SK-N-SH treated with all-trans-retinoic acid at 6 μM for 48 hours (cell line): ENCODE data around the gene WBP2.

Source experiments
- ARNTL ChIP-seq: fragments of 450-650 bp; formaldehyde crosslinking; IDR thresholded peaks from 2 replicates; pipeline ENCODE4 v1.5.0; 2020; ENCODE audit warnings: low read depth, mild to moderate bottlenecking, moderate library complexity, borderline replicate concordance
- BACH2 ChIP-seq: fragments of 250-450 bp; sonication (Bioruptor Pico); IDR thresholded peaks from 2 replicates; pipeline ENCODE4 v1.9.0; 2021; ENCODE audit warnings: mild to moderate bottlenecking, borderline replicate concordance
- CREB5 ChIP-seq: fragments of 250-450 bp; sonication (Bioruptor Pico); IDR thresholded peaks from 2 replicates; pipeline ENCODE4 v1.5.1; 2020; ENCODE audit warnings: low read depth, mild to moderate bottlenecking, moderate library complexity
- OSR1 ChIP-seq: fragments of 250-450 bp; sonication (Bioruptor Pico); IDR thresholded peaks from 2 replicates; pipeline ENCODE4 v1.8.0; 2022; ENCODE audit warnings: moderate library complexity, mild to moderate bottlenecking, inconsistent platforms
- SNAI2 ChIP-seq: fragments of 250-450 bp; sonication (Bioruptor Pico); IDR thresholded peaks from 2 replicates; pipeline ENCODE4 v1.5.0; 2020; ENCODE audit warnings: mild to moderate bottlenecking, moderate library complexity
- ZFP30 ChIP-seq: fragments of 450-650 bp; formaldehyde crosslinking; IDR thresholded peaks from 2 replicates; pipeline ENCODE4 v1.5.0; 2022; ENCODE audit warnings: mild to moderate bottlenecking, moderate library complexity
- TF ChIP-seq, protein P1 (sequence below): fragments of 250-450 bp; sonication (Bioruptor Pico); IDR thresholded peaks from 2 replicates; pipeline ENCODE4 v1.8.0; 2020; ENCODE audit warnings: mild to moderate bottlenecking, moderate library complexity, borderline replicate concordance

GRCh38 chr17:75808905-75809621 lies 46.1 kb downstream of the WBP2 start:
- TF ChIP-seq BACH2 (CRISPR knock-in tag) (no peak), CREB5 (no peak), ARNTL (CRISPR knock-in tag) (no peak), OSR1 (CRISPR knock-in tag) (no peak), ZFP30 (no peak), SNAI2 (no peak)
- TF ChIP-seq, protein P1, sequence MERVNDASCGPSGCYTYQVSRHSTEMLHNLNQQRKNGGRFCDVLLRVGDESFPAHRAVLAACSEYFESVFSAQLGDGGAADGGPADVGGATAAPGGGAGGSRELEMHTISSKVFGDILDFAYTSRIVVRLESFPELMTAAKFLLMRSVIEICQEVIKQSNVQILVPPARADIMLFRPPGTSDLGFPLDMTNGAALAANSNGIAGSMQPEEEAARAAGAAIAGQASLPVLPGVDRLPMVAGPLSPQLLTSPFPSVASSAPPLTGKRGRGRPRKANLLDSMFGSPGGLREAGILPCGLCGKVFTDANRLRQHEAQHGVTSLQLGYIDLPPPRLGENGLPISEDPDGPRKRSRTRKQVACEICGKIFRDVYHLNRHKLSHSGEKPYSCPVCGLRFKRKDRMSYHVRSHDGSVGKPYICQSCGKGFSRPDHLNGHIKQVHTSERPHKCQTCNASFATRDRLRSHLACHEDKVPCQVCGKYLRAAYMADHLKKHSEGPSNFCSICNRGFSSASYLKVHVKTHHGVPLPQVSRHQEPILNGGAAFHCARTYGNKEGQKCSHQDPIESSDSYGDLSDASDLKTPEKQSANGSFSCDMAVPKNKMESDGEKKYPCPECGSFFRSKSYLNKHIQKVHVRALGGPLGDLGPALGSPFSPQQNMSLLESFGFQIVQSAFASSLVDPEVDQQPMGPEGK (CRISPR knock-in tag), result no peak
